ENCODE measurements around the gene TTYH1. TPM values are rescaled to one million over a fixed set of nuclear protein-coding genes. Genes with fewer than 3 reads are reported as not detected.
A peak's percentile ranks its signal among the peaks of the same experiment; 100 is the strongest.

Gene TTYH1
- total RNA-seq, 1 experiment from 2014 or later, result not detected

DNA sequence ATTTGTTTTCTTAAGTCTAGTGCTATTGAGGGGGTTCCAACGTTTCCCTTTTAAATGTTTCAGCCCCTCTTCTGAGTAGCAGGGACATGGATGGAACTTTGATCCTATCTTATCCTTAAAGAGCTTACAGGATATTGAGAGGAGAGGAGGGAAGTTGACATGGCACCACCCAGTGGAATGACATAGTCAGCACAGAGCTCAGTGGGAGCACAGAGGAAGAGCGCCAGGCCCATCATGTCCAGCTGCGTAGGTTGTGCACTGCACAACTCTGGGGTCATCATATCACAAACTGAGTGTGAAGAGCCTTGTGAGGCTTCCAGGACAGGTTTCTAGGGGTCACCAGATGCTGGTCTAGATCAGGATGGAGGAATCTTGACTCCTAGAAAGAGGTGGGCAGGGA lies 62.4 kb downstream of the TTYH1 start:
- no peak for DNase-seq (ENCODE audit: low read depth)

DNA sequence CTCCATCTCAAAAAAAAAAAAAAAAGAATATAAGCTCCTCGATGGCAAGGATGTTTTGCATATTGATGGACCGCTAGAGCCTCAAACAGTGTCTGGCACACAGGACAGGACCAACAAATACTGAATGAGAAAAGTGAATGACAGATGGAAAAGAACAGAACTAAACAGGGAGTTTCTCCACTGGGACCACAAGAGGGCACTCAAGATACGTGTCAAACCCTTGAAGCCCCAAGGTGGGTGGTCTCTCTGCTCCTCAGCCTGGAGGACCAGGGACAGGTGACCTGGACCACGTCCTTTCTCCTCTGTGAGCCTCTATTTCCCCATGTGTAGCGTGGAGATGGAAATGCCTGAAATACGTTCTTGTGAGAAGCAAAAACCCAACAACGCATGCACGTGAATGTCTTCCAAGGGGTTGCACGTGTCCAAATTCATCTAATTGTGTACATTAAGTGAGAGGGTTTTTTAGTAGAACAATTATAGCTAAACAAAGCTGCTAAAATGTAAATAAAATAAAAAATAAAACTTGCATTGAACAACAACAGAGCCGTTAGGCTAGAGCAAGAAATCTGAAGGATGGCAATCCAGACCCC lies 63.5 kb downstream of the TTYH1 start:
- DNase-seq (ENCODE audit: low read depth), result peak; percentile 54

DNA sequence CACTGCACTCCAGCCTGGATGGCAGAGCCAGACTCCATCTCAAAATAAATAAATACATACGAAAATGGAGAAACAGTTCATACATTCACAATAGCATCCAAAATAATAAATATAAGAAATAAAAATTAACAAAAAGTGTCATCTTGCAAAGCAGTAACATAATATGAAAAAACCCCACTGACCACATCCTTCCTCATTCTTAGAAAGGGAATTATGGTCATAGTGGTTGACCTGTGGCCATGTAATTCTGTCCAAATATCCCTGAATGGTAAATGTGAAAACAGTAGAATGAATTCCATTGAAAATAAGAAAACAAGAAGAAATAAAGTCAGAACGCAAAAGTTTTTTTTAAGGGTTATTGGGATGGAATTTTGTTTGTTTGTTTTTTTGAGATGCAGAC lies 64.8 kb downstream of the TTYH1 start:
- DNase-seq (ENCODE audit: low read depth), result no peak

DNA sequence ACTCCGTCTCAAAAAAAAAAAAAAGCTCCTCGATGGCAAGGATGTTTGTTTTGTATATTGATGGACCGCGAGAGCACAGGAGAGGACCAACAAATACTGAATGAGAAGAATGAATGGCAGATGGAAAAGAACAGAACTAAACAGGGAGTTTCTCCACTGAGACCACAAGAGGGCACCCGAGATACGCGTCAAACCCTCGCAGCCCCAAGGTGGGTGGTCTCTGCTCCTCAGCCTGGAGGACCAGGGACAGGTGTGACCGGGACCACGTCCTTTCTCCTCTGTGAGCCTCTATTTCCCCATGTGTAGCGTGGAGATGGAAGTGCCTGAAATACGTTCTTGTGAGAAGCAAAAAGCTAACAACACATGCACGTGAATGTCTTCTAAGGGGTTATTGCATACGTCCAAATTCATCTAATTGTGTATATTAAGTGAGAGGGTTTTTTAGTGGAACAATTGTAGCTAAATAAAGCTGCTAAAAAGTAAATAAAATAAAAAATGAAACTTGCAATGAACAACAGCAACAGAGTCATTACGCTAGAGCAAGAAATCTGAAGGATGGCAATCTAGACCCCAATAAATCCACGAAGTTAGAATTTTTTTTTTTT lies 66.2 kb downstream of the TTYH1 start:
- peak; percentile 48 for DNase-seq (ENCODE audit: low read depth)

DNA sequence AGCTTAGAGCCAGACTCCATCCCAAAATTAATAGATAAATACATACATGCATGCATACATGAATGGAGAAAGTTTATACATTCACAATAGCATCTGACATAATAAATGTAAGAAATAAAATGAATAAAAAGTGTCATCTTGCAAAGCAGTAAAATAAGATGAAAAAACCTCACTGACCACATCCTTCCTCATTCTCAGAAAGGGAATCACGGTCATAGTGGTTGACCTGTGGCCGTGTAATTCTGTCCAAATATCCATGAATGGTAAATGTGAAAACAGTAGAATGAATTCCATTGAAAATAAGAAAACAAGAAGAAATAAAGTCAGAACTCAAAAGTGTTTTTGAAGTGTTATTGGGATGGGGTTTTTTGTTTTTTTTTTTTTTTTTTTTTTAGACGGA lies 67.6 kb downstream of the TTYH1 start:
- no peak for DNase-seq (ENCODE audit: low read depth)

DNA sequence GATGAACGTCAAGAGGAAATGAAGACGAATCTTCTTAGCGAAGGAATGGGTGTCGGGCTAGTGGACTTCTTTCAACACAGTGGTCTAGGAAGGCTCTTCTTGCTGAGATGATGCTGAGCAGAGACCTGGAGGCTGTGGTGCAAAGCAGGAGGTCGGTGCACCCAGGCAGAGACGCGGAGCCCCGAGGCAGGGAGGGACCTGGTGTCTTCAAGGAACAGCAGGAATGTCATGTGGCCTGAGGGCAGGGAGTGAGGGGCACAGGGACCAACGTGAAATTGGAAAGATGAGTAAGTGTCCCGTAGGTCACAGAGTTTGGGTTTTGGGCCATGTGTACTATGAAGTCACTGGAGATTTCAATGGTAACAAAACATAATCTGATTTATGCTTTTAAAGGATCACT lies 69.2 kb downstream of the TTYH1 start:
- no peak for DNase-seq (ENCODE audit: low read depth)

DNA sequence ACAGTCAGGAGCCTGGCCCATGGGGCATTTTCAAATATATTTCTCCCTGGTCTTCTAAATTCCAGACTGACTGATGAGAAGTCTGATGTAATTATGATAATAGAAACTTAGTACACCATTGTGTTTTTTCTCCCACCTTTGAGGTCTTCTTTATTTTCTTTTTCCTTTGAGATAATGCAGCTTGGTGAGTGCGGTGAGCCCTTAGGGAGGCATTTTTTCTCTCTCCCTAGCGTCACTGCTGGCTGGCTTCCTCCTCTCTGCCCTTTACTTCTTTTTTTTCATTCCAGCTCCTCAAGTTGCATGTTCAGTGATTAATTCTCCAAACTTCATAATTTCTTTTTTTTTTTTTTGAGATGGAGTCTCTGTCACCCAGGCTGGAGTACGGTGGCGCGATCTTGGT lies 70.6 kb downstream of the TTYH1 start:
- no peak for DNase-seq (ENCODE audit: low read depth)

Other genes starting within 250 kb of the TTYH1 start
- 0.39 TPM in 1 of 2 replicates, not detected in the other for gene TMC4, start 242.3 kb upstream of the TTYH1 start, total RNA-seq (2014; rRNA removed; shearing (Covaris generic))
- gene MBOAT7, start 225.9 kb upstream of the TTYH1 start, total RNA-seq (2014; rRNA removed; shearing (Covaris generic)), result 310 and 461 TPM in 2 replicates
- 116 and 173 TPM in 2 replicates for gene TSEN34, start 224.2 kb upstream of the TTYH1 start, total RNA-seq (2014; rRNA removed; shearing (Covaris generic))
- gene RPS9, start 214.6 kb upstream of the TTYH1 start, total RNA-seq (2014; rRNA removed; shearing (Covaris generic)), result 780 and 923 TPM in 2 replicates
- not detected in 2 replicates for gene LILRB3, start 192.5 kb upstream of the TTYH1 start, total RNA-seq (2014; rRNA removed; shearing (Covaris generic))
- not detected in 2 replicates for gene LILRA6, start 172.7 kb upstream of the TTYH1 start, total RNA-seq (2014; rRNA removed; shearing (Covaris generic))
- not detected in 2 replicates for gene LILRB5, start 158.2 kb upstream of the TTYH1 start, total RNA-seq (2014; rRNA removed; shearing (Covaris generic))
- not detected in 2 replicates for gene LILRB2, start 134.4 kb upstream of the TTYH1 start, total RNA-seq (2014; rRNA removed; shearing (Covaris generic))
- gene LILRA5, start 102.3 kb upstream of the TTYH1 start, total RNA-seq (2014; rRNA removed; shearing (Covaris generic)), result not detected in 2 replicates
- not detected in 2 replicates for gene LILRA4, start 76.3 kb upstream of the TTYH1 start, total RNA-seq (2014; rRNA removed; shearing (Covaris generic))
- gene LAIR1, start 50.5 kb upstream of the TTYH1 start, total RNA-seq (2014; rRNA removed; shearing (Covaris generic)), result 0.15 TPM in 1 of 2 replicates, not detected in the other
- 8.6 and 10.5 TPM in 2 replicates for gene LENG8, start 33.7 kb downstream of the TTYH1 start, total RNA-seq (2014; rRNA removed; shearing (Covaris generic))
- 1.2 and 2.0 TPM in 2 replicates for gene LENG9, start 48.3 kb downstream of the TTYH1 start, total RNA-seq (2014; rRNA removed; shearing (Covaris generic))
- gene CDC42EP5, start 57.8 kb downstream of the TTYH1 start, total RNA-seq (2014; rRNA removed; shearing (Covaris generic)), result 0.25 TPM in 1 of 2 replicates, not detected in the other
- not detected in 2 replicates for gene LAIR2, start 87.4 kb downstream of the TTYH1 start, total RNA-seq (2014; rRNA removed; shearing (Covaris generic))
- gene LILRA2, start 158.3 kb downstream of the TTYH1 start, total RNA-seq (2014; rRNA removed; shearing (Covaris generic)), result not detected in 2 replicates
- not detected in 2 replicates for gene LILRA1, start 178.2 kb downstream of the TTYH1 start, total RNA-seq (2014; rRNA removed; shearing (Covaris generic))
- gene LILRB1, start 215.0 kb downstream of the TTYH1 start, total RNA-seq (2014; rRNA removed; shearing (Covaris generic)), result not detected in 2 replicates
- gene LILRB4, start 247.5 kb downstream of the TTYH1 start, total RNA-seq (2014; rRNA removed; shearing (Covaris generic)), result not detected in 2 replicates

Measured in M059J (cell line).